NCI-H524 treated with DMSO at 0.1 percent for 48 hours (cell line): ENCODE measurements around the gene SRPX.

Source experiments
- DNase-seq: peaks from one replicate; lab custom pipeline; 2025; lab: John Stamatoyannopoulos, UW

The SRPX gene

GRCh38 chrX:38206542-38206941 lies 14.1 kb downstream of the SRPX start:
- no peak for DNase-seq

- no peak for DNase-seq
Measured at GRCh38 chrX:38206036-38206435, 14.6 kb downstream of the SRPX start.

- peak; percentile 3 for DNase-seq
Measured at GRCh38 chrX:38205039-38205438, 15.6 kb downstream of the SRPX start.

GRCh38 chrX:38192007-38192810 lies 28.5 kb downstream of the SRPX start:
- no peak for DNase-seq

- no peak for DNase-seq
Measured at GRCh38 chrX:38189431-38190250, 31.0 kb downstream of the SRPX start.

GRCh38 chrX:38183596-38183995 lies 37.1 kb downstream of the SRPX start:
- no peak for DNase-seq

GRCh38 chrX:38181357-38181756 lies 39.3 kb downstream of the SRPX start:
- DNase-seq, result no peak

GRCh38 chrX:38178396-38178795 lies 42.3 kb downstream of the SRPX start:
- DNase-seq, result no peak

- DNase-seq, result peak; percentile 10
Measured at GRCh38 chrX:38175139-38175538, 45.5 kb downstream of the SRPX start.

- DNase-seq, result no peak
Measured at GRCh38 chrX:38172596-38172995, 48.1 kb downstream of the SRPX start.

- no peak for DNase-seq
Measured at GRCh38 chrX:38170556-38170955, 50.1 kb downstream of the SRPX start.

- DNase-seq, result no peak
Measured at GRCh38 chrX:38166478-38167083, 54.1 kb downstream of the SRPX start.

- DNase-seq, result no peak
Measured at GRCh38 chrX:38165023-38165422, 55.6 kb downstream of the SRPX start.

- DNase-seq, result no peak
Measured at GRCh38 chrX:38163193-38163592, 57.5 kb downstream of the SRPX start.

- no peak for DNase-seq
Measured at GRCh38 chrX:38156838-38157237, 63.8 kb downstream of the SRPX start.

- no peak for DNase-seq
Measured at GRCh38 chrX:38154818-38155217, 65.9 kb downstream of the SRPX start.

- DNase-seq, result no peak
Measured at GRCh38 chrX:38154340-38154739, 66.3 kb downstream of the SRPX start.

GRCh38 chrX:38151441-38151840 lies 69.2 kb downstream of the SRPX start:
- no peak for DNase-seq

GRCh38 chrX:38150993-38151392 lies 69.7 kb downstream of the SRPX start:
- DNase-seq, result no peak

- DNase-seq, result no peak
Measured at GRCh38 chrX:38149016-38149415, 71.7 kb downstream of the SRPX start.

- DNase-seq, result no peak
Measured at GRCh38 chrX:38142610-38143009, 78.1 kb downstream of the SRPX start.

- DNase-seq, result no peak
Measured at GRCh38 chrX:38138900-38139299, 81.8 kb downstream of the SRPX start.
